Activated T-helper 9 cell treated with anti-CD3 and anti-CD28 coated beads, Interleukin-2, amount 50 U/mL, for 16 hours (primary cell): Measurements from ENCODE around the gene CH25H.
"Not testable (repeated sequence)": the region's sequence is repeated elsewhere in the genome, so short reads cannot be mapped to it uniquely, and the experiment has no call there.

Experiments
- DNase-seq: peaks from one replicate; pipeline ENCODE4 v3.0.0-alpha.2; 2020; ENCODE audit warnings: low read depth

Gene CH25H

DNA sequence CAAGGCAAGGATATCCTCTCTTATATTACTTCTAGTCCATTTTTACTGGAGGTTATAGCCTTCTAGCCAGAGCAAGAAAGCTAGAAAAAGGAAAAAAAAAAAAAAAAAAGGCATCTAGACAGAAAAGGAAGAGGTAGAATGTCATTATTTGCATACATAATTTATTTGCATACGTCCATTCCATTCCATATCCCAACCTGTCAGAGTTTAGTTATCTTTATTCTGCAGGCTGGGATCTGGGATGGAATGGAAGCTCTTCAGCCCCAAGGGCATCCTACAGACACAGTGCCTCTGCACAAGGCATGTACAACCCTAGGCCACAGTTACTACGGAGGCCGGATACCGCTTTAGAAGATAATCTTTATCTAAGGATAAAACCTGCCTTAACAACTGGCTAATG is 9.6 kb downstream of the CH25H start:
- no peak for DNase-seq

DNA sequence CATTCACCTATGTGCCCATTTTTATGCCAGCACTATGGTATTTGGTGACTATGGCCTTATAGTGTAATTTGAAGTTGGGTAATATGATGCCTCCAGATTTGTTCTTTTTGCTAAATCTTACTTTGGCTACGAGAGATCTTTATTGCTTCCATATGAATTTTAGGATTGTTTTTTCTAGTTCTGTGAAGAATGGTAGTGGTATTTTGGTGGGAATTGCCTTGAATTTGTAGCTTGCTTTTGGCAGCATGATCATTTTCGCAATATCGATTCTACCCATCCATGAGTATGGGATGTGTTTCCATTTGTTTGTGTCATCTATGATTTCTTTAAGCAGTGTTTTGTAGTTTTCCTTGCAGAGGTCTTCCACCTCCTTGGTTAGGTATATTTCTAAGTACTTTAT is 15.8 kb downstream of the CH25H start:
- not testable (repeated sequence) for DNase-seq

DNA sequence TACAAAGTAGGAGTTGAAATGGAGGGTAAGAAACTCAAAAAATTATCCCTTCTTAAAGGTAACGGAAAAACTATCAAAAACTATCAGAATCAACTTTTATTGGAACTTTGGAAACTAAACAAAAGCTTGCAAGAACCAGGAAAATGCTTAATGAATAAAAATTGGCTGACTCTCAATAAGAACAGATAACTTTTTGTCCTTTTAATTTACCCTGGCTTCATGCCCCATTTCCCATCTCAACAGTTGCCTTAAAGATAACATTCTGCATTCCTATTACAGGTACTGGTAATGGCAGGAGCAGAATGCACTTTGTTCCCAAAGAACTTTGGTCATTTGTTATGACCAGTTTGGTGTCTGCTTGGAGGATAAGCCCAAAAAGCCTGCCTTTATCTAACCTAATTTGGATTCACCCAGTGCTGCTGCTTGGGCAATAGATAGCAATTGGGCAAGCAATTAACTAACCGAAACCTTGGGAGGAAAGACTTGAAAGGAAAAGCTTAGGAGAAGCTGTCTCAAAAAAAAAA is 17.8 kb downstream of the CH25H start:
- DNase-seq, result no peak

DNA sequence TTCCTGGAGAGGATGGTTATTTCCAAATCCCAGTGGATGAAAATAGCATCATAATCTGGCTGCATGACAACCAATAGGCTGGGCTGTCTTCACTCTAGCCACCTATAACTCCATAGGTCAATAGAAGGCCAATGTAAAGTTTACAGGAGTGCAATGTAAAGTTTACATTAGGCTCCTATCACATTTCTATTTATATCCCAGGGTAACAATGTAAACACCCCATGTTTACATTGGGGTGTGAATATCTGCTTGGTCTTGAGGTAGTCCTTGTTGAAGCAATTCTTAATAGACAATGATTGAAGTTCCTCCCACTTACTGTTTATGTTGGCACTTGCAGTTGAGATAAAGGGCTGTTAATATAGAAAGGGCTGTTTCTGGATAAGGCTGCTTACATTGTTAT is 21.5 kb downstream of the CH25H start:
- no peak for DNase-seq

DNA sequence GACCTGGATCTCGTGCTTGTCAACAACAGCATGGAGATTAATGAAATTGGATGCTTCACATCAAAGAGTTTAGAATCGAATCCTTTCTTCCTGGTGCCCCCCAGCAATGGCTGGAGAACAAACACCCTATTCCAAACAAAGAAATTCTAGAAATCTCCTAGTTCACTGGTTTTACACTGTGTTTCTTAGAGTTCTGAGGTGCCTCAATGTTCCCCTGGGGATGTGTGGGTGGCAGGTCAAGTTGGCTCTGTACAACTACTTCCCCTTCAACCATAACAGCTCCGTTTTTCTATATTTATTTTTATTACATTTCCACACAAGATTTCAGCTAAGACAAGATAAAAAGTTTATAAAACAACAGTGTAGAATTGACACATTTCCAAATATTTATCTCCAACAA is 22.5 kb downstream of the CH25H start:
- no peak for DNase-seq

DNA sequence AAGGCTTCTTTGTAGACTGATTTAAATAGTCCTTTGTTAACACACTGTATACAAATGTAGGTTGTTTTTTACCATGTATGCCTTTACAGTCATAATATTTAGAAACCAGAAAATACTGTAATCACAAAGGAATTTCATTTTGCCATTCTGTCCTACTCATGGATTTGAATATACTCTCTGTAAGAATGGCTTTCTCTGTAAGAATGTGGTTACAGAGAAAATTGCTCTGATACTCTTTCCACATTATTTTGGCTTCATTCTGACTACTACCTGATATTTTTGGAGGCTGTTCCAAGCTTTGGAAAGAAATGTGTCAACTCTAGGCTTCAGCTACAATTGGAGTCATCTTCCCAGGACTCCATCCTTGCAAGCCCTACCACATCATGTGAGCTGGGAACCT is 23.5 kb downstream of the CH25H start:
- no peak for DNase-seq

- no peak for DNase-seq
These were observed 24.2 kb downstream of the CH25H start for GRCh38 chr10:89182894-89183293.

GRCh38 chr10:89175816-89176215 is 31.3 kb downstream of the CH25H start:
- no peak for DNase-seq

DNA sequence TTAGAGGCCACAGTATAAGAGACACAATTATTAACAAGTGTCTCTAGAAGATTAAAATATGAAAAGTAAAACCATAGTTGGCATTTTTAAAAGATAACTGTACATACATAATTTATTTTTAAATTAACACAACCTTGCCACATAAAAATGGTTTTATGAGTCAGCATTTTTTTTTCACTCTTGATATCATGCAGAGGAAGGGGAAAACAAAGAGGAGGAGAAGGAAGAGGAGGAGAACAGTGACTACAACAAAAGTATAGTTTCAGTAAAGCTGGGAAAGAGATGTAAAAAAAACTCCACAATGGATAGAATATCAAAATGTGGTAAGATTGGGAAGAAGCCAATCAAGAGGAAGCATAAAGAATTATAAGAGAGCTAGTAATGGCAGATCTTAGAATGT is 34.0 kb downstream of the CH25H start:
- no peak for DNase-seq

- DNase-seq, result no peak
These were observed 35.1 kb downstream of the CH25H start for GRCh38 chr10:89171996-89172395.

DNA sequence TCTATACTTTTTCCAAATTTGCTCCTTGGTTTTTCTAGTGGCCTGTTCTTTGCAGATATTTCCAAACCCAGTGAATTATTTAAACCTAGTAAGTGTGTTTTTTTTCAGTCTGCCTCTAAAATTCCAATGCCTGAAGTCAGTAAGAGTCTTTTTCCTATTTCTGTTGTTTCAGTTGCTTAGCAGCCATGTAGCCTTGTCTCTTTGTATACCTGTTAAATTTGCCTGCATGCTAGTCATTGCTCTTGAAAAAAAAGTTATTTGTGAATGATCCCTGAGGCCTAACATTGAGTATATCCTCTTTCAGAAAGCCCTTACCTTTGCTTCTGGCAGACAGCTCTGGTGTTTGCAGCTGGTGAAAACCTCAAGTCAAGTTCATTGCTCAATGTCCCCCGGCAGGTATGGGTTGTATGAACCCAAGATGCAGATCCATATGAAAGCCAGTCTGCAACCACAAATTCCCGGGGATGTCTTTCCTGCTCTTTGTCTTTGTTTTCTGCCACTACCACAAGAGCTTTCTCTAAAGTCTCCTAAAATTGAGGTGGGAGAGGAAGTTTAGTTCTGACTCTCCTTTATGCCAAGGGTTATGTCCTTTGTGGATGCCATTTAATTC is 35.7 kb downstream of the CH25H start:
- DNase-seq, result no peak

DNA sequence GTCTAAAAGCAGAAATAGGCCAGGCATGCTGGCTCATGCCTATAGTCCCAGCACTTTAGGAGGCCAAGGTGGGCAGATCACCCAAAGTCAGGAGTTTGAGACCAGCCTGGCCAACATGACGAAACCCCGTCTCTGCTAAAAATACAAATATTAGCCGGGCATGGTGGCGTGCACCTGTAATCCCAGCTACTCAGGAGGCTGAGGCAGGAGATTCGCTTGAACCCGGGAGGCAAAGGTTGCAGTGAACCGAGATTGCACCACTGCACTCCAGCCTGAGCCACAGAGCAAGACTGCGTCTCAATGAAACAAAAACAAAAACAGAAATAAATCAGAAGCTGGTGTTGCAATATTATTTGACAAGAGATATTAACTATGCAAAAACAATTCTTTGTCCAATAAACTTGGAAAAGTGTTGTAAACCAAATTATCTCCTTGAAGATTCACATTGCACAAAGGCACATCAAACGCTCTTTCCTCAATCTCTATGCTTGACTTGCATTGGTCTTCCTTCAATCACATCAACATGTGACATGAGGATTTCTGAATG is 38.7 kb downstream of the CH25H start:
- DNase-seq, result not testable (repeated sequence)

- no peak for DNase-seq
These were observed 39.2 kb downstream of the CH25H start for GRCh38 chr10:89167915-89168314.

DNA sequence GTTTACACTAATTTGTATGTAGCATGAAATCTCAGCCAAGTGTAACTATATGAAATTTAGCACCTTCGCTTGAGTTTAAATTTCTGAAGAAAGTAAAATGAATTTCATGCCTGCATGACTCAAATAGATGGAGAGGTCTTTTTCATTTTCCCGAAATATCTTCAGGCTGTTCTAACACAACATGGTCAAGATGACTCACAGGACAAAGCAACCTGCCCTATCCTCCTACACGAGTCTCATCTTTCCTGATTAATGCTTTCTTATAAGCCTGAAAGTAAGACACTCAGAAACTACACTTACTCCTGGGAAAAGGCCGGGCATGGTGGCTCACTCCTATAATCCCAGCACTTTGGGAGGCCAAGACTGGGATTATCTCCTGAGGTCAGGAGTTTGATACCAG is 41.2 kb downstream of the CH25H start:
- no peak for DNase-seq

DNA sequence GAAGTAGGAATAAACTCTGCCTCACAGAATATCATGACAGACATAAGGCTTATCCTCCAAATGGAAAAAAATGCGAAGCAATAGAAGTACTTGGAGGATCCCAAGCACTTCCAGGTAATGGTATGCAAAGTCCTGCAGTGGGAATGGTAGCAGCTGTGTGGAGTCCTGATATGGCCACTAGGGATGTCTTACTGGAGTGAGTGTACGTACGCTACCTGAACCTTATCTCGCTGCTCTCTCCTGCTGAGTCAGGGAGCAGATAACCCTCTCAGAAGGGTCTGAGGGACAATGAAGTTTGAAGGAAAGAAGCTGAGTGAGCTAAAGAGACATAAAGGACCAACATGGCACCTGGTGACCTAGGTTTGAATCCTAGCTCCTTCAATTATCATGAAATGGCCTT is 42.2 kb downstream of the CH25H start:
- no peak for DNase-seq

GRCh38 chr10:89164080-89164479 is 43.0 kb downstream of the CH25H start:
- DNase-seq, result no peak

GRCh38 chr10:89163265-89163995 is 43.7 kb downstream of the CH25H start:
- peak; percentile 40 for DNase-seq

- DNase-seq, result no peak
These were observed 44.5 kb downstream of the CH25H start for GRCh38 chr10:89162596-89162995.

DNA sequence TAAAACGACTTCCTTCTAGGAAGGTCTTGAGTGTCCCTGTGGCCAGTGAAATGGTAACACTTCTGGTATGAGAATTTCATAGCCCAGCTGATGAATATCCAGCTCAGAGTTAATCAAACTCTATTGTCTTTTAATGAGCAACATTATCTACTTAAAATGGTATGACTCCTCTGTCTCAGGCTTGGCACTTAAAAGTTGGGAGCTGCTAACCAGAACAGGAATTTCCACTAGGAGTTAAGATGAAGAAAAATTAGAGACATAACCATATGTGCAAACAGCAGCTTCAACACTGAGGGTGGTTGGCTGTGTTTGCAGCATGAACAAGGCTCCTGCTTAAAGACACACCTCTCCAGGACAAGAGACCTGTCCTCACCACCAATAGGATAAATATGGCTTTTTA is 46.8 kb downstream of the CH25H start:
- no peak for DNase-seq

GRCh38 chr10:89159761-89160160 is 47.4 kb downstream of the CH25H start:
- no peak for DNase-seq

DNA sequence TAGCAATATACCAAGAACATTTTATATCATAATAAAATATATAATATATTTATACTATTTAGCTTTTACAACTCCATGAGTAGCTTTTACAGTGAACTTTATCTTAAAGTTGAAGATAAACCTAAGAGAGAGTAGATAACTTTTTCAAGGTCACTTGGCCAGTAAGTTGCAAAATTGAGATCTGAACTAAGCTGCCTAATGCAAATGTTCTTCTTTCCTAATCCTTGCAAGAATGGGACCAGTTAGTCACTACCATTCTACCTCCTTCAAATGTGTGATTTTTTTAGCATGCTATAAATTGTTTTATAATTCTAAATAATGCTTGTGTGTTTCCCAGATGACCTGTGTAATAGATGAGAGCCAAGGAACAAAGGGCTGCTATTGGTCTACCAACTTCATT is 47.8 kb downstream of the CH25H start:
- DNase-seq, result no peak

DNA sequence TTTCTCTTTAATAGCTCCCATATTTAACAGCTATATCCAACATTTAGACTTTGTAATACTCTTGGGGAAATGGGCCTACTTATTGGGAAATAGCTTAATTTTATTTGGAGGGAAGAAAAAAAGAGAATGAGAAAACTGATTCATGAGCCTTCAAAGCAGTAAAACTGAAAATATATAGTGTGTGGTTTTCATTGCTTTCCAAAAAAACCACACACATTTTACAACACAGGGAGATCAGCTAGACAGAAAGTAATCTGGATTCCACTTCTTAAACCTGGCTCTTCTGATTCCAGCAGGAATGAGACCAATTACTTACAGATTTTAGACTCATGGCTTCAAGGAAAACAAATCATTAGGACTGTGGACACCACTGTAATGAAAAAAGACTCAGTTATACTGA is 48.7 kb downstream of the CH25H start:
- no peak for DNase-seq

DNA sequence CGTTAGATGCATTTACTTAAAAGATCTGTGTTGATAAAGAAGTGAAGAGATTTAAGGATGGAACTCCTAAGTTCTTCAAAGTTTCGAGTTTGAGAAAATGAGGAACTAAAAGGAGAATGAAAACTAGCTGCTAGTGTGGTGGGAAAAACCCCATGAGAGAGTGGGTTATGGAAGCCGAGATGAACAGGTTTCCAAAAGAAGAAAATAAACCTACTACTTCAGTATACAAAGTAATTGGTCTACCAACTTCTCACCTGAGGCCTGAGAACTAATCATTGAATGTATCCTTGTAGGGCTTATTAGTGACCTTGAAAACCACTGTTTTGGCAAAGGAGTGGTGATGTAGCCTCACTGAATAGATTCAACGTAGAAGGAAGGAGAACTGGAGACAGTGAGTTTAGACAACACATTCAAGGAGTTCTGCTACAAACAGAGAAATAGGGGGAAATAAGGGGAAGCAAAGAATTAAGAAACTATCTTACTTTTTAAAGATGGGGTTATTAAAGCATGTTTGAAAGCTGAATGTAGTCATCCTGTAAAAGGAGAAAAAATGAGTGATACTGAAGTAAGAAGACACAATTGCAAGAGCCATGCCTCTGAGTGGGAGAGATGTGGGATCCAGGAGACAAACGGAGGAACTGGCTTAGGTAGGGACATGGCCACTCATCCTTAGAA is 50.8 kb downstream of the CH25H start:
- DNase-seq, result no peak
